HEK293T (cell line): Measurements from ENCODE around the gene MGAT5.

Experiments used
- ARNT ChIP-seq: fragments of 450-650 bp; IDR thresholded peaks from 2 replicates; pipeline ENCODE4 v1.6.1; 2017; ENCODE audit warnings: mild to moderate bottlenecking
- BHLHE40 ChIP-seq: fragments of 450-650 bp; IDR thresholded peaks from 2 replicates; pipeline ENCODE4 v1.6.1; 2016; ENCODE audit warnings: mild to moderate bottlenecking, moderate library complexity, borderline replicate concordance
- CTBP1 ChIP-seq: fragments of 450-650 bp; IDR thresholded peaks from 2 replicates; pipeline ENCODE4 v1.6.1; 2016; ENCODE audit warnings: borderline replicate concordance
- ELF4 ChIP-seq: fragments of 450-650 bp; IDR thresholded peaks from 2 replicates; pipeline ENCODE4 v1.6.1; 2017; ENCODE audit warnings: antibody characterized with exemption
- FOXA1 ChIP-seq: fragments of 450-650 bp; IDR thresholded peaks from 2 replicates; pipeline ENCODE4 v1.6.1; 2016; ENCODE audit warnings: mild to moderate bottlenecking
- FOXK2 ChIP-seq: fragments of 450-650 bp; IDR thresholded peaks from 2 replicates; pipeline ENCODE4 v1.6.1; 2016; ENCODE audit warnings: mild to moderate bottlenecking
- FOXM1 ChIP-seq: fragments of 450-650 bp; IDR thresholded peaks from 2 replicates; pipeline ENCODE4 v1.6.1; 2017; ENCODE audit warnings: mild to moderate bottlenecking, borderline replicate concordance
- HDGF ChIP-seq: fragments of 450-650 bp; IDR thresholded peaks from 2 replicates; pipeline ENCODE4 v1.6.1; 2017; ENCODE audit warnings: antibody characterized with exemption, borderline replicate concordance
- L3MBTL2 ChIP-seq: fragments of 450-650 bp; conservative IDR thresholded peaks from 2 replicates; pipeline ENCODE4 v1.6.1; 2016; ENCODE audit warnings: mild to moderate bottlenecking
- LEF1 ChIP-seq: fragments of 450-650 bp; IDR thresholded peaks from 2 replicates; pipeline ENCODE4 v1.6.1; 2017; ENCODE audit warnings: mild to moderate bottlenecking, borderline replicate concordance
- SP1 ChIP-seq: fragments of 450-650 bp; IDR thresholded peaks from 2 replicates; pipeline ENCODE4 v1.6.1; 2017
- SUZ12 ChIP-seq: fragments of 450-650 bp; IDR thresholded peaks from 2 replicates; pipeline ENCODE4 v1.6.1; 2016; ENCODE audit warnings: mild to moderate bottlenecking
- TARDBP ChIP-seq: fragments of 450-650 bp; IDR thresholded peaks from 2 replicates; pipeline ENCODE4 v1.6.1; 2016
- TF ChIP-seq, protein P1 (sequence below): fragments of 450-650 bp; IDR thresholded peaks from 2 replicates; pipeline ENCODE4 v1.6.1; 2016

- TF ChIP-seq TARDBP, result no peak
- TF ChIP-seq FOXK2, result no peak
- TF ChIP-seq ELF4, result no peak
- no peak for TF ChIP-seq FOXA1
- no peak for TF ChIP-seq BHLHE40
- no peak for TF ChIP-seq SP1
- no peak for TF ChIP-seq L3MBTL2
- no peak for TF ChIP-seq FOXM1
- TF ChIP-seq CTBP1, result no peak
- TF ChIP-seq ARNT, result no peak
- no peak for TF ChIP-seq SUZ12
- no peak for TF ChIP-seq HDGF
- no peak for TF ChIP-seq LEF1
- TF ChIP-seq, protein P1, sequence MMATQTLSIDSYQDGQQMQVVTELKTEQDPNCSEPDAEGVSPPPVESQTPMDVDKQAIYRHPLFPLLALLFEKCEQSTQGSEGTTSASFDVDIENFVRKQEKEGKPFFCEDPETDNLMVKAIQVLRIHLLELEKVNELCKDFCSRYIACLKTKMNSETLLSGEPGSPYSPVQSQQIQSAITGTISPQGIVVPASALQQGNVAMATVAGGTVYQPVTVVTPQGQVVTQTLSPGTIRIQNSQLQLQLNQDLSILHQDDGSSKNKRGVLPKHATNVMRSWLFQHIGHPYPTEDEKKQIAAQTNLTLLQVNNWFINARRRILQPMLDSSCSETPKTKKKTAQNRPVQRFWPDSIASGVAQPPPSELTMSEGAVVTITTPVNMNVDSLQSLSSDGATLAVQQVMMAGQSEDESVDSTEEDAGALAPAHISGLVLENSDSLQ, result no peak
These were observed 123.9 kb downstream of the MGAT5 start for GRCh38 chr2:134377730-134378129.
